Panc1 (cell line): Measurements from ENCODE around the gene MEIOC. TPM values are rescaled to one million over a fixed set of nuclear protein-coding genes. Genes with fewer than 3 reads are reported as not detected.

ENCODE experiments used
- ATAC-seq: fragments of 200-7000 bp; cut with Tn5 transposase; 2 replicates; pipeline ENCODE4 v1.9.1; 2020; ENCODE audit warnings: mild to moderate bottlenecking, moderate library complexity
- BruUV-seq: library from RNA; stranded (reverse); fragments of 400-500 nt; replicated peaks from 2 replicates; lab custom pipeline; 2021; lab: Mats Ljungman, UMichigan
- CTCF ChIA-PET: fragments of 300-600 bp; sonication (Branson Sonifier 250); formaldehyde crosslinking; loops from one replicate; lab custom pipeline; 2022; ENCODE audit warnings: antibody characterized with exemption; lab: Charles Lee
- POLR2A ChIA-PET: fragments of 300-600 bp; sonication (Branson Sonifier 250); formaldehyde crosslinking; loops from one replicate; lab custom pipeline; 2022; ENCODE audit warnings: antibody characterized with exemption; lab: Charles Lee
- DNase-seq: peaks from one replicate; pipeline ENCODE4 v3.0.0-alpha.2; 2010; ENCODE audit warnings: low read depth, low spot score
- H3K27ac ChIP-seq: 2 replicates; pipeline ENCODE4 v1.5.1; 2011; ENCODE audit warnings: mild to moderate bottlenecking, low read length, inconsistent platforms
- H3K27me3 ChIP-seq: fragments of 200-500 bp; sonication (Bioruptor generic); 2 replicates; pipeline ENCODE4 v1.6.0; 2014; ENCODE audit warnings: low read length, inconsistent platforms; ENCODE audit not compliant: control insufficient read depth, insufficient read depth
- H3K36me3 ChIP-seq: fragments of 200-500 bp; sonication (Bioruptor generic); 2 replicates; pipeline ENCODE4 v1.5.1; 2014; ENCODE audit warnings: inconsistent platforms, mild to moderate bottlenecking, low read length, moderate library complexity; ENCODE audit not compliant: control insufficient read depth, insufficient read depth
- H3K4me1 ChIP-seq: 2 replicates; pipeline ENCODE4 v1.5.1; 2011; ENCODE audit warnings: inconsistent platforms, mild to moderate bottlenecking, low read length, moderate library complexity; ENCODE audit not compliant: control insufficient read depth, insufficient read depth
- H3K4me3 ChIP-seq, 2 experiments: 2 replicates each; pipeline ENCODE4 v1.5.1; 2011 to 2012; ENCODE audit warnings: low read depth in 2 of 2, low read length in 2 of 2, mild to moderate bottlenecking in 2 of 2, inconsistent platforms in 1 of 2, moderate library complexity in 1 of 2
- H3K9me3 ChIP-seq: fragments of 200-500 bp; sonication (Bioruptor generic); 2 replicates; pipeline ENCODE4 v1.5.1; 2014; ENCODE audit warnings: low read depth, mild to moderate bottlenecking, inconsistent platforms, low read length, moderate library complexity; ENCODE audit not compliant: control insufficient read depth, insufficient read depth
- CTCF ChIP-seq: fragments of 450-650 bp; IDR thresholded peaks from 2 replicates; pipeline ENCODE4 v1.5.1; 2017; ENCODE audit warnings: mild to moderate bottlenecking
- POLR2AphosphoS5 ChIP-seq: IDR thresholded peaks from 2 replicates; pipeline ENCODE4 v1.6.1; 2012; ENCODE audit warnings: mild to moderate bottlenecking, low read depth, low read length, moderate library complexity
- REST ChIP-seq, 2 experiments: IDR thresholded peaks; 2 replicates each; pipeline ENCODE4 v1.6.1; 2011 to 2012; ENCODE audit warnings: low read depth in 2 of 2, control low read depth in 1 of 2, low read length in 1 of 2, mild to moderate bottlenecking in 1 of 2, moderate library complexity in 1 of 2; ENCODE audit not compliant: insufficient read depth in 1 of 2
- SIN3A ChIP-seq: IDR thresholded peaks from 2 replicates; pipeline ENCODE4 v1.6.1; 2012; ENCODE audit warnings: low read depth, mild to moderate bottlenecking, low read length, moderate library complexity, borderline replicate concordance; ENCODE audit not compliant: insufficient read depth
- TCF7L2 ChIP-seq: IDR thresholded peaks from 2 replicates; pipeline ENCODE4 v1.6.1; 2011; ENCODE audit warnings: mild to moderate bottlenecking, low read depth, low read length, inconsistent platforms
- in situ Hi-C: cut with HindIII; loops from 2 replicates; pipeline ENCODE4 v1.10.0; 2016; ENCODE audit warnings: low sequenced_read_pairs, low pct_unique_long_range_greater_than_20kb
- intact Hi-C: fragments of 100-400 bp; cut with micrococcal nuclease; formaldehyde crosslinking; loops from one replicate; pipeline ENCODE4 v1.10.0; 2022; ENCODE audit not compliant: unreplicated experiment
- total RNA-seq: library from RNA; stranded (reverse); gene quantifications from one replicate; pipeline ENCODE4 v1.2.1, GENCODE V29; 2021; ENCODE audit not compliant: unreplicated experiment

Gene MEIOC
- total RNA-seq, 1 experiment from 2014 or later: 0.82 TPM

GRCh38 chr17:44648963-44649362 is 7.3 kb upstream of the MEIOC start:
- ATAC-seq: no peak
- in situ Hi-C loops: no loop called here
- intact Hi-C loops: no loop called here
- POLR2A ChIA-PET: no interaction called here
- CTCF ChIA-PET: interaction anchor here (1.0 kb wide), 1 partner anchor 115 kb away, joined by 4 read pairs; no protein-coding TSS in a partner anchor
- DNase-seq: no peak
- Histone ChIP-seq H3K27ac (no peak overlapping the region), H3K9me3 (no peaks in the 10 kb centered on the region), H3K27me3 (no peaks in the 10 kb centered on the region), H3K4me1 (no peaks in the 10 kb centered on the region), H3K4me3 (no peak overlapping the region), H3K36me3 (no peaks in the 10 kb centered on the region)
- TF ChIP-seq POLR2AphosphoS5: no peak
- TF ChIP-seq SIN3A: no peak
- no peak for TF ChIP-seq REST (IDR thresholded peaks at IDR 0.05; ENCODE audit: insufficient read depth in 1 of 2, low read depth in 2 of 2, low read length in 1 of 2)
- TF ChIP-seq CTCF: no peak
- no peak for TF ChIP-seq TCF7L2
- BruUV-seq: no TSS peak

GRCh38 chr17:44651228-44651627 is 5.0 kb upstream of the MEIOC start:
- DNase-seq: no peak
- no peaks in the 10 kb centered on the region for H3K27me3 ChIP-seq
- TF ChIP-seq REST (IDR thresholded peaks at IDR 0.05; ENCODE audit: insufficient read depth in 1 of 2, low read depth in 2 of 2, low read length in 1 of 2) (no peak), CTCF (no peak), POLR2AphosphoS5 (no peak), TCF7L2 (no peak), SIN3A (no peak)
- POLR2A ChIA-PET: no interaction called here
- no peak overlapping the region for H3K27ac ChIP-seq
- no peaks in the 10 kb centered on the region for H3K4me1 ChIP-seq
- H3K9me3 ChIP-seq: no peaks in the 10 kb centered on the region
- in situ Hi-C loops: no loop called here
- H3K4me3 ChIP-seq: no peak overlapping the region
- intact Hi-C loops: no loop called here
- no peaks in the 10 kb centered on the region for H3K36me3 ChIP-seq
- CTCF ChIA-PET: no interaction called here
- BruUV-seq: no TSS peak
- ATAC-seq: no peak
